Thoracic aorta (tissue), 2 donors: ENCODE data around the gene AAMDC. TPM values are rescaled to one million over a fixed set of nuclear protein-coding genes. Genes with fewer than 3 reads are reported as not detected.
"Not testable (repeated sequence)": the region's sequence is repeated elsewhere in the genome, so short reads cannot be mapped to it uniquely, and the experiment has no call there.

Experiments
- ATAC-seq: fragments of 150-250 bp; one replicate; pipeline ENCODE4 v1.8.0; 2017; ENCODE audit warnings: low read depth; ENCODE audit not compliant: insufficient number of reproducible peaks, low FRiP score
- DNase-seq: peaks from one replicate; pipeline ENCODE4 v3.0.0-alpha.2; 2020; ENCODE audit warnings: low spot score
- H3K27ac ChIP-seq, 2 donors: fragments of 200-600 bp; sonication (generic); 1 replicate in 1 of 2; 2 replicates in 1 of 2; pipeline ENCODE4 v1.5.1; 2016; ENCODE audit warnings: mild to moderate bottlenecking in 2 of 2, moderate library complexity in 2 of 2
- H3K27me3 ChIP-seq: fragments of 200-600 bp; sonication (generic); replicated peaks from 2 replicates; pipeline ENCODE4 v1.6.0; 2016; ENCODE audit warnings: mild to moderate bottlenecking; ENCODE audit not compliant: insufficient read depth
- H3K36me3 ChIP-seq: fragments of 200-600 bp; sonication (generic); one replicate; pipeline ENCODE4 v1.5.1; 2016
- H3K4me1 ChIP-seq, 2 donors: fragments of 200-600 bp; sonication (generic); 1 replicate in 1 of 2; 2 replicates in 1 of 2; pipeline versions ENCODE4 v1.5.1 to v1.6.0; 2016; ENCODE audit warnings: low read depth in 2 of 2, mild to moderate bottlenecking in 1 of 2; ENCODE audit not compliant: control insufficient read depth in 1 of 2
- H3K4me3 ChIP-seq: fragments of 200-600 bp; sonication (generic); 2 replicates; pipeline ENCODE4 v1.5.1; 2016; ENCODE audit warnings: mild to moderate bottlenecking
- H3K9me3 ChIP-seq: fragments of 200-600 bp; sonication (generic); 2 replicates; pipeline ENCODE4 v1.5.1; 2016
- CTCF ChIP-seq: fragments of 200-600 bp; sonication (generic); IDR thresholded peaks from one replicate; pipeline ENCODE4 v1.5.1; 2019; ENCODE audit warnings: antibody characterized with exemption
- total RNA-seq, 2 donors: library from RNA; depleted of rRNA; stranded (reverse); fragments of >200 nt; gene quantifications; one replicate each; pipeline versions ENCODE4 v1.1.0 to v1.2.3, GENCODE V29; 2016

The AAMDC gene
- total RNA-seq, 2 donors from 2014 or later: 38.9 to 41.3 TPM

DNA sequence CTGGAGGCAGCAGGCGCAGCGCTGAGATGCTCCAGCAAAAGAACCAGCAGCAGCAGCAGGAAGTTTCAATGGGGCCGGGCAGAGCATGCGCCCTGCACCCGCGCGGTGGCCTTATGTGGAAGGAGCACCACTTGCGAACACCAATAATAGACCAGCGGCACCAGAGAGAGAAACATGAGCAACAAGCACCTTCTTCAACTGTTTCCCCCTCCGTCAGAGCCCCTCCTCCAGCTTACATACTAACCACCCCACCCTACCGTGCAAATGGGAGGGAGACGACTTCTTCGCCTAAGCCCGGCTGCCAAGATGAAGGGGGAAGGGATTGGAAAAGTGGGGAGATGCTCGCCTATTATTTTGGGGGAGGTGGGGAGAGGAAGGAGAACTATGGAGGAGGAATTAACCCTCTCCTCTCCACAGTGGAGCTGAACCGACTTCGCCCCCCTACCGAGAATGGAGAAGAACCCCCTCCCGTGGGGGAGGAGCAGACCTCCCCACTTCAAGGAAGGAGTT lies 1.5 kb upstream of the AAMDC start:
- Histone ChIP-seq H3K9me3 (peaks cover 3% of the 10 kb centered on the region), H3K4me1 (peaks cover 25 to 62% of the 10 kb centered on the region in 2 donors), H3K27me3 (no peaks in the 10 kb centered on the region), H3K27ac (peak overlapping the region; percentile 95 to 99), H3K4me3 (peak overlapping the region; percentile 99), H3K36me3 (no peaks in the 10 kb centered on the region)
- DNase-seq (peak; percentile 53), ATAC-seq (peak; percentile 20)
- TF ChIP-seq CTCF: peak; percentile 27

DNA sequence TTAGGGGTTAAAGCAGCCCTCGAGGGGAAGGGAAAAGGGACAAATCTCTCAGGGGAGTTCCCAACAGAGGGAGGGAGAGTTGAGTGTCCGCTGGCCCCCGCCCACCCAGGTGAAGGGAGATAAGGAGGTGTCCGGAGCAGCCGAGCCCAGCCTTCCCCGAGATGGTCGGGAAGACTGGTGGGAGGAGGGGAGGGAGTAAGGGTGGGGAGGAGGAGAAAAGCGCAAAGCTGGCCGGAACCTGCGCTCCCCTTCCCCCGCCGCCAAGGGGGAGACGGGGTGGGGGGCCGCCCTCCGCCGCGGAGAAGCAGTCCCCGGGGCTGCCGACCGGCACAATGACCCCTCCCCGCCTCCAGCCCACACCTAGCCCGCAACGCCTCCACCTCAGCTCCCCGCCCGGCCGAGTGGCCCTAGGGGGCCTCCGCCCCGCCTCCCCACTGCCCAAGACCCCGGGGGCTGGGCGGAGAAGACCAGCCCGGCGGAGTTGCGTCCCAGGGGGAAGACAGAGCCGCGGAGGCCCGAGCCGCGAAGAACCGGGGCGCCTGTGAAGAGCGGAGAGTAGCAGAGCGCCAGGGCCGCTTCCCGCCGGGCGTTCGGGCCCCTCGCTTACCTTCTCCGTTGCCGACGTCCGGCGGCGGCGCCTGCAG lies 901 bp upstream of the AAMDC start:
- ATAC-seq: no peak
- H3K27me3 ChIP-seq: no peaks in the 10 kb centered on the region
- H3K4me1 ChIP-seq: peaks cover 25 to 64% of the 10 kb centered on the region in 2 donors
- DNase-seq: no peak
- peak overlapping the region; percentile 99 for H3K4me3 ChIP-seq
- H3K36me3 ChIP-seq: no peaks in the 10 kb centered on the region
- TF ChIP-seq CTCF: no peak
- peak overlapping the region; percentile 95 to 99 for H3K27ac ChIP-seq
- H3K9me3 ChIP-seq: no peaks in the 10 kb centered on the region

GRCh38 chr11:77821349-77821851 lies 456 bp downstream of the AAMDC start:
- DNase-seq (no peak), ATAC-seq (no peak)
- no peak for TF ChIP-seq CTCF
- peaks cover 25 to 55% of the 10 kb centered on the region in 2 donors for H3K4me1 ChIP-seq
- no peaks in the 10 kb centered on the region for H3K36me3 ChIP-seq
- H3K27me3 ChIP-seq: no peaks in the 10 kb centered on the region
- no peaks in the 10 kb centered on the region for H3K9me3 ChIP-seq
- H3K4me3 ChIP-seq: peak overlapping the region; percentile 99
- peak overlapping the region; percentile 69 to 82 for H3K27ac ChIP-seq

GRCh38 chr11:77822126-77822525 lies 1.2 kb downstream of the AAMDC start:
- H3K27me3 ChIP-seq, H3K36me3 ChIP-seq, H3K9me3 ChIP-seq, H3K27ac ChIP-seq, ATAC-seq, DNase-seq: not testable (repeated sequence)
- H3K4me1 ChIP-seq: peaks cover 25 to 48% of the 10 kb centered on the region in 2 donors
- H3K4me3 ChIP-seq: peak overlapping the region; percentile 99

DNA sequence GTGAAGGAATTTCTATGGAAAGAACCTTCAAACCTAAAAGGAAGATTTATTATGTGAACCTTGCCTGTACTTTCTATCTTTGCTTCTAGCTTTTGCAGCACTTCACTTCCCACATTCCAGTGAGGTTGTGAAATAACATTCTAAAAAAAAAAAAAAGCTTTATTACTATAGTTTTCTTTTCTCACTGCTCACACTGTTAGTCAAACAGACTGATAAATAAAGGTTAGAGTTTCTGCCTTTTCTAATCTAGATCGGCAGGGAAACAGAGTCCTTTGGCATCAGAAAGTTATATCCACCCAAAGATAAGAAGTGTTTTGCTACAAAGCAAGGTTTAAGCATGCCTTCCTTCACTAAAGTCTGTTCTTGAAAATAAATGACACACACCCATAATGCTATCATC lies 2.8 kb downstream of the AAMDC start:
- H3K36me3 ChIP-seq: no peaks in the 10 kb centered on the region
- H3K9me3 ChIP-seq: no peaks in the 10 kb centered on the region
- no peak for ATAC-seq
- H3K27me3 ChIP-seq: no peaks in the 10 kb centered on the region
- no peak for DNase-seq
- no peak for TF ChIP-seq CTCF
- H3K4me1 ChIP-seq: peaks cover 19 to 34% of the 10 kb centered on the region in 2 donors
- peak overlapping the region; percentile 45 for H3K4me3 ChIP-seq
- peak overlapping the region in 1 of 2 donors; percentile 16 for H3K27ac ChIP-seq
